Activated naive CD4-positive, alpha-beta T cell treated with anti-CD3 and anti-CD28 coated beads, Interleukin-2, amount 50 U/mL, for 72 hours (primary cell): ENCODE measurements around the gene TMEM86A. TPM values are rescaled to one million over a fixed set of nuclear protein-coding genes. Genes with fewer than 3 reads are reported as not detected.

Experiments
- ATAC-seq, 2 donors: fragments of 150-1000 bp; cut with Tn5 transposase; 2 replicates each; pipeline ENCODE4 v1.10.0; 2021; ENCODE audit warnings: mild to moderate bottlenecking in 2 of 2, moderate library complexity in 2 of 2
- DNase-seq, 2 donors: peaks; one replicate each; pipeline ENCODE4 v3.0.0; 2021 to 2022; ENCODE audit warnings: low spot score in 2 of 2
- H3K27ac Mint-ChIP-seq, 2 donors: one replicate each; pipeline ENCODE4 v1.8.0; 2022; ENCODE audit warnings: mild to moderate bottlenecking in 2 of 2, mixed read lengths in 2 of 2
- H3K36me3 Mint-ChIP-seq, 2 donors: one replicate each; pipeline ENCODE4 v1.8.0; 2022; ENCODE audit warnings: mixed read lengths in 2 of 2
- H3K9me3 Mint-ChIP-seq, 2 donors: one replicate each; pipeline ENCODE4 v1.8.0; 2022; ENCODE audit warnings: mixed read lengths in 2 of 2
- total RNA-seq, 2 donors: library from RNA; stranded (reverse); gene quantifications; one replicate each; pipeline ENCODE4 v1.2.3, GENCODE V29; 2022

Gene TMEM86A
- total RNA-seq, 2 donors from 2014 or later: 0.16 to 1.5 TPM

DNA sequence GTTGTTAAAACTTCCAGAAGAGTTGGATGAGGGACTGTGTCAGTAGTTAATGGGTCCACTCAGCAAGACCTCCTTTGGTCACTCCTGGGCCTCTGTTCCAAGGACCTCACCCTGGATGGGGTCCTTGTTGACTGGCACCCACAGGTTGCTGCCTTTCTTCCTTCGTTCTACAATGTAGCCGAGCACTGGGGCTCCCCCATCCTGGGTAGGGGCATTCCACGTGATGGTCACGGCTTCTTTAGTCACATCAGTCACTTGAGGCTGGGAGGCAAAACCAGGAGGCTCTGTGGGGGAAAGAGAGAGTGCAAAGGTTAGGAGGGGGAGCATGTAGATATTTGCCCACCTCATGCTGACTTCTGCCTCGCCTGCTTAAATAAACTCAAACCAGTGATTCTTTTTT, 12.0 kb downstream of the TMEM86A start:
- Mint-ChIP-seq H3K9me3 (no peaks in the 10 kb centered on the region), H3K36me3 (no peaks in the 10 kb centered on the region), H3K27ac (no peak overlapping the region)
- ATAC-seq: no peak
- no peak for DNase-seq

DNA sequence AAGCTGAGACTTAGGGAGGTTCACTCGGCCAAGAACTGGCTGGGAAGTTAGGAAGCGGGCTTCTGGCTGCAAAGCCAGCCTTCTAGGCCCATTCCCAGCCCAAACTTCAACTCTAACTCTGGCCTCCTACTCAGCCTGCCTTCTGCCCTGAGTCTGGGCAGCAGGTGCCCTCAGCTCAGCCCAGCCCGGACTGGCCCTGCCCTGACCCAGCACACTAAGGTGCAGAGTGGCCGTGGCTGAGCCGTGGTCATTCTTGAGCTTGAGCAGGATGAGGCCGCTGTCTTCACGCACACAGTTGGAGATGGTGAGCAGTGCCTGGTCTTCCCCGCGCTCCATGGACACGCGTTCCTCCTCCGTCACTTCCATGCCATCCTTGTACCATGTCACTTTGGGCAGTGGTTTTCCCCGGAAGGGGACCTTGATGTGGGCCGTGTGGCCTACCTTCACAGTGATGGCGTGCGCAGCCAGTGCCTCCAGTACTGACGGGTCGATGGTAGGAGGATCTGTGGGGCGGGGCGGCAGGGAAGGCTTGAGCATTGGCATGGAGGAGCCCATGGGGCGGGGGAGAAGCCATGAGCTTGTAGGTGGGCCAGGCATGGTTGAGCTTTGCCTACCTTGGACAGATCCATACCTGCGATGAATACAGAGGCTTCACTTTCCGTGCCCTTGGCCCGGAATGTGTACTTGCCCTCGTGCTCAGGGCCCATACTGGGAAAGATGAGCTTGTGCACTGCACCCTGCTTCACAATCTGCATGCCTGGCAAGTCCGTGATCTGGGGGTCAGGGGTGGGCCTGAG, 15.3 kb downstream of the TMEM86A start:
- DNase-seq (no peak), ATAC-seq (no peak)
- H3K9me3 Mint-ChIP-seq: no peaks in the 10 kb centered on the region
- no peak overlapping the region for H3K27ac Mint-ChIP-seq
- H3K36me3 Mint-ChIP-seq: no peaks in the 10 kb centered on the region

DNA sequence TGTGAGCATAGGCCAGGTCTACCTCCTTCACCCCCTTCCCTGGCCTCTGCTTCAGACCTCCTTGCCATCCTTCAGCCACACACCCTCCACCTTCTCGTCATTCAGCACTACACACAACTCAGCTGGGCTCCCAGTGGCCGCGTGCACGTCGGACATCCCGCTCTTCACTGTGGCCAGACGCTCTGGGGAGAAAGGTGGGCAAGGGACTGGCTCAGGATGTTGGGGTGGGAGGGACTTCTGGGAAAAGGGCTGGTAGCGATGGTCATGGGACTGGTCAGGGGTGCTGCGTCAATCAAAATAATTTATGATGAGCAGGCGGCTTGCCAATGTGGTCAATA, 15.8 kb downstream of the TMEM86A start:
- DNase-seq (no peak), ATAC-seq (no peak)
- H3K27ac Mint-ChIP-seq: no peak overlapping the region
- H3K36me3 Mint-ChIP-seq: no peaks in the 10 kb centered on the region
- H3K9me3 Mint-ChIP-seq: no peaks in the 10 kb centered on the region

DNA sequence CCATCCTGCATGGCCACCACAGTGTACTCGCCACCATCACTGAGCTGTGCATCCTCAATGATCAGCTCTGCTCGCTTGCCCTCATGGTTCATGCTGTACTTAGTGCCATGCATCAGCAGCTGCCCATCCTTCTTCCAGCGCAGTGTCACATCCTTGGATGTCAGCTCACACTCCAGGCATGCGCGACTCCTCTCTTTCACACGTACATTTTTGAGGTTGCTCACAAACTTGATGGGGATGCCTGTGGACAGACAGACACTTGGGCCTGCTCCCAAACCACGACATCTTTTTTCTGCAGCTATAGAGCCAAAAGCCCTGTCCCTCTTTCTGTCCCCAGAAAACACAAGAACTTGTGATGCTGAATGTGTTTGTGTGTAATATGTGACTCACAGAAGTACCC, 16.9 kb downstream of the TMEM86A start:
- no peak overlapping the region for H3K27ac Mint-ChIP-seq

DNA sequence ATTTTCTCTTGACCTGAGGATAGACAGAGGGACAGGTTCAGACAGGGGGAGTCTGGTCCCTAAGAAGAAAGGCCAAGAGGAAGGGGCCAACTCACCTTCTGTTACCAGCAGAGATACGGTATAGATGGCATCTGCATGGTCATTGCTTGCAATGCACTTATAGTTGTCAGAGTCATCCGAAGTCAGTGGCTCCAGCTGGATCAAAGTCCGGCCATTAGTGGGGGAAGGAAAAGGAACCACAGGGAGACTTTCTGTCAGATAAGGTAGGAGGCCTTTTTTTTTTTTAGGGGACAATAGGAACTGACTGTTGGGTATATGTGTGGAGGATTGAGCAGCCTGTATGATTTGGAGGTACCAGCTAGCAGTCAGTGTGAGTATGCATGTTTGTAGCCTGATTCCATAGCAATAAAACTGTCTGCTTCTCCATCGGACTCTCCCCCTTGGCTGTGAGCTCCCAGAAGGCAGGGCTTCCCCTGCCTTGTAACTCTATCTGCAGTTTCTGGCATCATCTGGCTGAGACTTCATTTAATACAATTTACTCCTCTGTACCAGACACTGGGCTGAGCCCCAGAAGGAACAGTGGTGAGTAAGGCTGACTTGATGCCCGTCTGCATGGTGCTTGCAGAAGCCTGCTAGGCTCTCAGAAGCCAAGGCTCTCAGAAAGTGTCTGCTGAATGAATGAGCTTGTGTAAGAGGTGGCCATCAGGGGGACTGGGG, 21.7 kb downstream of the TMEM86A start:
- Mint-ChIP-seq H3K27ac (no peak overlapping the region), H3K9me3 (no peaks in the 10 kb centered on the region), H3K36me3 (no peaks in the 10 kb centered on the region)
- DNase-seq (no peak), ATAC-seq (no peak)

More for the DNA sequence above, 16.9 kb downstream of the TMEM86A start:
- Mint-ChIP-seq H3K36me3 (no peaks in the 10 kb centered on the region), H3K9me3 (no peaks in the 10 kb centered on the region)
- ATAC-seq: no peak
- DNase-seq: no peak

DNA sequence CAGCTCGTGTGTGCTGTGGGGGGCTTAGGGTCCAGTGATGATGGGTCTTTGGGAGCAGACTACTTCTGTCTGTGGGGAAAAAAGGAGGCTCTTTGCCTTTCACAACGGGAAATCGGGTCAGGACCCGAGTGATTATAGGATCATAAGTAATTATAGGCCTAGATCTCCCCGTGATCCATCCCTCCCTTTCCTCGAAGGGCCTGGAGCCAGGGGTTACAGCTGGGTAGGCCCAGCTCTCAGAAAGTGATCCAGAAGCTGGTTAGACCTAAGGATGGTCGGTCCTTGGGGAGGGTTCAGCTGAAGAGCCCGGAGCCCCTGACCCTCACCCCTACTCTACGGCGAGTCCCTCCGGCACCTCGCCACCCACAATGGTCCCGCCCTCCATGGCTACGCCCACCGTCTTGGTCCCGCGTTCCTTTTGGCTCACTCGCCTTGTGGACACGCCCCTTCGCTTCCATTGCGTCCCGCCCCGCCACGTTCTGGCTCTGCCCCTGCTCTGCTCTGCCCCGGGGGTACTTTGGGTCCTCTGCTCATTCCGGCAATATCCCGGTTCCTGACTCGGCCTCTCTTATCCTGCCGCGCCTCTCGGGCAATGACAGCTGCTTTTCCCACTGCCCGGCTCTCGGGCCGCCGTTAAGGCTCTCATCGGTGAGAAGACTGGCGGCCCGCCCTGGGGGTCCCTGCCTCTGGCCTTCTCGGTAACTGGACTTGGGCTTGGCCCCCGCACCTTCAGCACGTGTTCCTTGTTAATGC, 22.4 kb downstream of the TMEM86A start:
- H3K9me3 Mint-ChIP-seq: no peaks in the 10 kb centered on the region

DNA sequence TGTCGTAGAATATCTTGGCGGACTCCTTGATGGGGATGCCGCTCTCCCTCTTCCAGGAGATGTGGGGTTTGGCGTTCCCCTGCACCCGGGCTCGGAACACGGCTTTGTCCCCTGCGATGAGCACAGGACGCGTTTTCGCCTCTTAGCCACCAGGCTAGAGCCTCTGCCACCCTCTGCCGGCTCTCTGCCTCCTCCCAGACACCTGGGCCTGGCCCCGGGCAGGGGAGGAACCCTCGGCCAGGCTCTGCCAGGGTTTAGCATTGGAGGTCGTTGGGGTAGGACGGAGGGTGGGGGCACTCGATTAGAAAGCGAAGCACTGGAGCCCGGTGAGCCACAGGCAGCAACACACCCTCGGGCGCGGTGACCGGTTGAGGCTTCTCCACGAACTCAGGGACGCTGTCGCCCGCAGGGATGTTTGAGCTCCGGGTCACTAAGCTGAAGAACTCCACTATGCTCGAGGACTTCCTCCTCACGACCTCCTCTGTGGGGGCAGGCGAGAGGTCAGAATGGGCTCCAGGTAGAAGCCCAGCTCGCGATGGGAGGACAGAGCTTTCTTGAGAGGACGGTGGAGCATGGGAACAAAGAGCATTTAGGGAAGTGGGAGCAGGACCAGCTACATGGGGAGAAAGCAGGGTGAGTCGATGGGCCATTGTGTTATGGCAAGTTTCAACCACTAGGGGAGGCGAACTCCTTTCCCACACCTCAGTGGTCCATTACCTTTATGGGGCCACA, 23.1 kb downstream of the TMEM86A start:
- no peaks in the 10 kb centered on the region for H3K36me3 Mint-ChIP-seq
- H3K9me3 Mint-ChIP-seq: no peaks in the 10 kb centered on the region
- peak; percentile 66 to 79 for ATAC-seq
- DNase-seq: peak; percentile 63 to 66
- peak overlapping the region; percentile 46 to 85 for H3K27ac Mint-ChIP-seq

More for the DNA sequence above, 22.4 kb downstream of the TMEM86A start:
- peak overlapping the region in 1 of 2 donors; percentile 85 for H3K27ac Mint-ChIP-seq
- ATAC-seq (peak; percentile 86 to 95), DNase-seq (peak; percentile 74 to 81)
- H3K36me3 Mint-ChIP-seq: no peaks in the 10 kb centered on the region

DNA sequence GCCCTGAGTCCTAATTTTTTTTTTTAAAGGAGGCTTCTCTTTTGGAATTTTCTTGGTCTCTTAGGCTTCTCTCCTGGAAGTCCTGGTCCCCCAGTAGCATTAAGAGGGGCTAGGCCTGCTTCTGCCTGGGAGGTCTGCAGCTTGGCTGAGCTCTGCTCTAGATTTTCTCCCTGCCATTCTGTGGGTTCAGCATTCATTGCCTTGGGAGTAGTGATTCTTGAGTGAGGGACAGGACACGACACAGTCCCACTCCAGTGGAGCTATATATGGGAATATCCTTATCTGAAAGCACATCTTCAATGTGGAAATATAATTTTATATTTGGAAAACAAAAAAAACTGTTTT, 23.7 kb downstream of the TMEM86A start:
- ATAC-seq (no peak), DNase-seq (no peak)
- Mint-ChIP-seq H3K27ac (peak overlapping the region in 1 of 2 donors; percentile 85), H3K9me3 (no peaks in the 10 kb centered on the region), H3K36me3 (no peaks in the 10 kb centered on the region)

DNA sequence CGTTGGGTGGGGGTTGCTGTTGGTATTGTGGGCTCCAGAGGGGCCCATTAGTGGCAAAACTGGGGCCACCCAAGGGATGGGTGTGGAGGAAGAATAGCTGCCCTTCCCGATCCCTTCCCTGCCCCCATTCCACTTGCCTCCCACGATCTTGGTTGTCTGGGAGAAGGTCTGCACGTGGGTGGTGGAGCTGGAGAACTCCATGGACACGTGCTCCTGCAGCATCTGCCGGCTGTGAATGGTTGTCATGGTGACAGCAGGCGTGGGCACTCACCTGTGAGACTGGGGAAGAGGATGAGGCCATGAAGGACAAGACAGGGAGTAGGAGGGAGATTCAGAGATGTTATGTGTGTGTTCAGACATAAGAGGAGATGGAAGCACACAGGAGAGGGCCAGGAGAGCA, 25.4 kb downstream of the TMEM86A start:
- no peak for ATAC-seq
- H3K9me3 Mint-ChIP-seq: no peaks in the 10 kb centered on the region

DNA sequence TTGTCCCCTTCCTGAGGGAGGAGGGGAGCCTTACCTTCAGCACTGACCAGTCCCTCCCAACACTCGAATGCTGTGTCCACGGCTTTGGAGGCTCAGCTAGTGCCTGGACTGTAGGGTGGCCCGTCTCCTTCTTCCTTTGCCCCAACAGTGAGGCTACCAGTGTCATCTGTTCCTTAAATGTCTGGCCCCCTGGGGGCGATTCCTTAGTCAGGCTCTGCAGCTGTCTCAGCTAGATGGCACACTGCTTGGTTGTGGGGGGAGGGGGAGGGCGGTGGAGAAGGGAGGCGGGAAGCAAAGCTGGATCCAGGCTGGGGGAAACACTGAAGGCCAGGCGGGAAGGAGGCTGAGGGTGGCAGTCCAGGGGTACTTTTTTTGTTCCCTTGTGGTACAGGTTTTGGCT, 27.5 kb downstream of the TMEM86A start, which contains the start of gene IGSF22:
Gene IGSF22 (minus strand): TSS at position 149 of the 400 bp plus-strand sequence. CDS start 1,952 bp downstream, outside the sequence.
- H3K36me3 Mint-ChIP-seq: no peaks in the 10 kb centered on the region
- H3K9me3 Mint-ChIP-seq: no peaks in the 10 kb centered on the region
- H3K27ac Mint-ChIP-seq: no peak within 1 kb of the TSS
- no peak for DNase-seq
- ATAC-seq: no peak

More for the DNA sequence above, 25.4 kb downstream of the TMEM86A start:
- DNase-seq: no peak
- no peaks in the 10 kb centered on the region for H3K36me3 Mint-ChIP-seq
- no peak overlapping the region for H3K27ac Mint-ChIP-seq

DNA sequence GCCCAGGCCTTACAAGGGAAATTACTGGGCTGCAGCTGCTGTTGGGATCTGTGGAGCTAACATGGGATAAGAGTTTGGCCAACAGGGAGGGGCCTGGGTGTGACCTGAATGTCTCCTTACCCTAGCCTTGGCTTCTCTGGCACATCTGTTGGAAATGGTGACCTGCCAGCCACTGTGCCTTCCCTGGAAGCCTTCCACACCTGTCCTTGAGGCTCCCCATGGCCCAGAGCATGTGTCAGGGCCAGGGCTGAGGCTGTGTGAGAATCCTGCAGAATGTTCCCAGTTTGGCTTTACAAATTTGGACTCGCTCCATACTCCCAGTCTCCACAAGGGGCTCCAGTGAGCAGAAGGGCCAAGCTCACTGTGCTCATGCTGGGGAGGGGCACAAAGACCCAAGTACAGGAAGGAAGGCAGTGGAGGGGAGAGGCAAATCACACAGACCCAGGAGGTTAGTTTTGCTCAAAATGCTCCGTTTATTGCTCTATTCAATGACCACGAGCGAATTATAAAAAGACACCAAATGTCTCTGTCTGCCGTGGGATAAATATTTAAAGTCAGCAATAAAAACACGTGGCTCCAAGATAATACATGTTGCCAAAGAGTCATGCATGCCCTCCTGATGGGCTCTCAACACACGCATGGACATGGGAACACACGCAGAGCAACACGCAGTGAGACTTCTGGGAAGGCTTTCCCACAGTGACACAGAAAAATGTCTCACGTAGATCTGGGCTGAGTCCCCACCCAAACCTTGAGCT, 29.1 kb downstream of the TMEM86A start:
- peak in 1 of 2 donors; percentile 66 for DNase-seq
- Mint-ChIP-seq H3K27ac (no peak overlapping the region), H3K9me3 (no peaks in the 10 kb centered on the region), H3K36me3 (no peaks in the 10 kb centered on the region)
- peak; percentile 71 to 74 for ATAC-seq

DNA sequence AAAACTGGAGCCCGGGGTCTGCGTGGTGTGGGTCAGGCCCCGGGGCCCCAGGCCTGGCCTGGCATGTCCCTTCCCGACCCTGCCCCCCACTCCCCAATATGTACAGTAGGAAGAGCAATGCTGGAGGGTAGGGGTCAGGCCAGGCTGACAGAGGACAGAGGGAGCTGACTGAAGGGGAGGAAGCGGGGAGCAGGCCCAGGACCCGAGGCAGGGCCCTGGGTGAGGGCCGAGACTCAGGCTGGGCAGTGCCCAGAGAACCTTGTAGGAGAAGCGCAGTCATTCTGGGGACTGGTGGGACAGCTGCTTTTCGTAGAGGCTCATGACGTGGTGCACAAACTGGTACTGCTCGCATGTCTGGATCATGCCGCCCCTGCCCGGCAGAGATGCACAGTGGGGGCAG, 30.1 kb downstream of the TMEM86A start:
- Mint-ChIP-seq H3K36me3 (no peaks in the 10 kb centered on the region), H3K27ac (no peak overlapping the region), H3K9me3 (no peaks in the 10 kb centered on the region)
- no peak for DNase-seq
- ATAC-seq: no peak

DNA sequence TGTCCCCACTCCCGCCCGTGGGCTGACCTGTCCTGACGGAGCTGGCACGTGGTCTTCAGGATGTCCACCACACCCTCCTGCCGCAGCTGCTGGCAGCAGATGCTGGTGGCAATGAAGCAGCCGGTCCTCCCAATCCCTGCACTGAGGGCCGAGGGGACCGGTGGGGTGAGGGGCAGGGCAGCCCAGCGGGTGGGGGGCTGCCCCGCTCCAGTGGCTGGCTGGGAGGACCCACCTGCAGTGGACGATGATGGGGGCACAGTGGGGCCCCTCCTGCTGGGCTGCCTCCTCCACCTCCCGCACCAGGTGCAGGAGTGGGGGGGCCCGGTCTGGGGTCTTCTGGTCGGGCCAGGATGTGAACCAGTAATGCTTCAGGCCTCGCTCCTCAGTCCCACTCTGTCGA, 30.8 kb downstream of the TMEM86A start:
- Mint-ChIP-seq H3K9me3 (no peaks in the 10 kb centered on the region), H3K27ac (no peak overlapping the region), H3K36me3 (no peaks in the 10 kb centered on the region)
- no peak for ATAC-seq
- DNase-seq: no peak

DNA sequence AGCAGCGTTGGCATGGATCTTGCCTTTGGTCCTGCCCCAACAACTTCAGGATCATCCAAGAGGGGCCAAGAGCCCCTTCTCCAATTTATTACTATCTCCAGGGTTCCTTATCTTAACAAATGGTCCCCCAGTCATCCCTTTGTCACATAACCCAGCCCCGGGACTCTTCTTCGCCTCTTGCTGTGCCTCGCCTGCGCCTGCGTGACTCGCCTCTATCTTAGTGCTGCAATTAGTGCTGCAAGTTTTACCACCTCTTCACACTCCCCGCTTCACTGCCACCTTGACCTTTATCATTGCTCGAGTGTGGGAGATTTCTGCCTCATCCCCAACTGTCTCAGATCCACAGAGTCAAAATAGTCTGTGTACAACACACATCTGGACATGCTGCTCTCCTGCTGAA, 31.4 kb downstream of the TMEM86A start:
- Mint-ChIP-seq H3K9me3 (no peaks in the 10 kb centered on the region), H3K36me3 (no peaks in the 10 kb centered on the region), H3K27ac (no peak overlapping the region)
- no peak for DNase-seq
- no peak for ATAC-seq

DNA sequence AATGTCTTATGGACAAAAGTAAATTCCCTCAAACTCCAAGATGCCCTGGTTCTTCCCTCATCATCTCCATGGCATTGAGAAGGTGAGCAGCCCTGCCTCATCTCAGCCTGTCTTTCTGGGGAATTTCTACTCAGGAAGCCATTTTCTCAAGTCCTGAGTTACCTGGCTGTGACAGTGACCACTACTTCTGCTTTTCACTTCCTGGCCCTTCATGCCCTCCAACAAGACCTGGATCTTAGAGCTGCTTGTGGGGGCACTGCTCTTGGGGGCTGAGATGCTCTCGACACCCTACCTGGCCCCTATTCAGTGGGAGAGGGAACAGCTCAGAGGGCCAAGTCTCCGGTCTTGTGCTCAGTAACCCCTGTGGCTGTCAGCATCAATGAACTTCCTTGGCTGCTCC, 32.9 kb downstream of the TMEM86A start:
- DNase-seq: no peak
- H3K9me3 Mint-ChIP-seq: no peaks in the 10 kb centered on the region
- no peaks in the 10 kb centered on the region for H3K36me3 Mint-ChIP-seq
- ATAC-seq: no peak
- H3K27ac Mint-ChIP-seq: no peak overlapping the region
